Myometrial cell (primary cell): ENCODE data around the gene APOL3. TPM values are rescaled to one million over a fixed set of nuclear protein-coding genes. Genes with fewer than 3 reads are reported as not detected.

Experiments
- total RNA-seq: library from RNA; depleted of rRNA; stranded (reverse); fragments of >200 nt; gene quantifications from 2 replicates; pipeline ENCODE4 v1.2.3, GENCODE V29; 2015

The APOL3 gene
- total RNA-seq = 5.5 and 12.8 TPM in 2 replicates

GRCh38 chr22:36160499-36160942 is at the start of gene APOL3:
Gene APOL3, minus strand, starts transcription at chr22:36160755. Its CDS starts 11,700 bp downstream, at chr22:36149055.

GRCh38 chr22:36201630-36202319 is 41.2 kb upstream of the APOL3 start, which contains the start of gene APOL4:
Gene APOL4, minus strand, starts transcription at chr22:36201809. Its CDS starts 75 bp downstream, at chr22:36201734.

Other genes starting within 250 kb of the APOL3 start
- gene RBFOX2, start 131.9 kb downstream of the APOL3 start, total RNA-seq = 118 and 124 TPM in 2 replicates
- under 0.01 and 0.71 TPM in 2 replicates for gene APOL4, start 41.1 kb upstream of the APOL3 start, total RNA-seq
- gene APOL2, start 78.8 kb upstream of the APOL3 start, total RNA-seq = 53.9 and 56.0 TPM in 2 replicates
- 13.5 and 22.2 TPM in 2 replicates for gene APOL1, start 92.4 kb upstream of the APOL3 start, total RNA-seq
- gene MYH9, start 227.2 kb upstream of the APOL3 start, total RNA-seq = 505 and 552 TPM in 2 replicates